SH-SY5Y (cell line): ENCODE data around the gene SMYD3.

Experiments used
- GATA2 ChIP-seq: IDR thresholded peaks from 2 replicates; pipeline ENCODE4 v1.6.1; 2011; ENCODE audit warnings: mild to moderate bottlenecking, low read depth, low read length
- GATA3 ChIP-seq: IDR thresholded peaks from 2 replicates; pipeline ENCODE4 v1.6.1; 2011; ENCODE audit warnings: low read depth, mild to moderate bottlenecking, low read length, moderate library complexity

DNA sequence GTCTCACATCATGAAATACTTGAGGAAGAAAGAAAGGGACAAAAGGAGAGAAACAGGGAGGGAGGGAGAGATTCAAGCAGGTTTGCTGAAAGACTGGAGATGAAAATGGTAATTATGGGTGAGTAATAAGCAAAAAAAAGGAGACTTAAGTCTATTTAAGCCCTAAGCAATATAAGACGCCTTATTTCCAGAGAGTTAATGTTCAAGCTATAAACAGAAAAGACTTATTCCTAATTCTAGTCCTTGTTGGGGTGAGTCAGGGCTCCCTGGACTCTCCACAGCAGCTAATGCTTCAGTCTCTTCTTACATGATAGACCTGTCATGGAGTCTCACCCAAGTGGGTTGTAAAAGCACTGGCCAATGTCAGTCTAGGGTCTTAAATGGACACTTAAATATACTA is 619.2 kb downstream of the SMYD3 start:
- no peak for TF ChIP-seq GATA2
- TF ChIP-seq GATA3: no peak
